Measurements from ENCODE around the gene LENG1. TPM values are rescaled to one million over a fixed set of nuclear protein-coding genes. Genes with fewer than 3 reads are reported as not detected.
"Not testable (repeated sequence)": the region's sequence is repeated elsewhere in the genome, so short reads cannot be mapped to it uniquely, and the experiment has no call there.

The LENG1 gene
- total RNA-seq, 2 experiments from 2014 or later, result 4.7 to 5.6 TPM

DNA sequence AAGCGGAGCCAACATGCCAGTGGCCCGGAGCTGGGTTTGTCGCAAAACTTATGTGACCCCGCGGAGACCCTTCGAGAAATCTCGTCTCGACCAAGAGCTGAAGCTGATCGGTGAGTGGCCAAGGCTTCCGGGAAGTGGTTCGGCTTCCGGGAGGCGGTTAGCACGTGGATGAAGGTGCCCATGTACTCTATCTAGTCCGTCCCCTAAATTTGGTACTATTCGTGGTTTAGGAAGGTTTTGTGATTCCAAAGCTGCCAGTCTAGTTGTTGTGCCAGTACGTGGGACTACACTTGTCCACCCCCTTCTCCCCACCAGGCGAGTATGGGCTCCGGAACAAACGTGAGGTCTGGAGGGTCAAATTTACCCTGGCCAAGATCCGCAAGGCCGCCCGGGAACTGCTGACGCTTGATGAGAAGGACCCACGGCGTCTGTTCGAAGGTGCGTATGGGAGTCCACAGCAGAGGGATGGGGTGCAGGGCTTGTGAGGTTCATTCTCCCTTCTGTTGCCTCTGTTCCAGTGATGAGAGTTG is 41.7 kb upstream of the LENG1 start:
- intact Hi-C loops (cut with micrococcal nuclease), result loop anchor here (1.0 kb wide), 1 partner anchor 42 kb away; the partner anchor contains the start of gene LENG1
- Mint-ChIP-seq H3K27ac (peak overlapping the region; percentile 100), H3K9me3 (no peaks in the 10 kb centered on the region), H3K4me3 (peak overlapping the region; percentile 99), H3K27me3 (ENCODE audit: low read depth) (no peaks in the 10 kb centered on the region), H3K36me3 (ENCODE audit: low read depth) (peaks cover 56% of the 10 kb centered on the region), H3K4me1 (ENCODE audit: low read depth) (peaks cover 56% of the 10 kb centered on the region)
- CTCF ChIA-PET, result no interaction called here
- DNase-seq, result no peak

DNA sequence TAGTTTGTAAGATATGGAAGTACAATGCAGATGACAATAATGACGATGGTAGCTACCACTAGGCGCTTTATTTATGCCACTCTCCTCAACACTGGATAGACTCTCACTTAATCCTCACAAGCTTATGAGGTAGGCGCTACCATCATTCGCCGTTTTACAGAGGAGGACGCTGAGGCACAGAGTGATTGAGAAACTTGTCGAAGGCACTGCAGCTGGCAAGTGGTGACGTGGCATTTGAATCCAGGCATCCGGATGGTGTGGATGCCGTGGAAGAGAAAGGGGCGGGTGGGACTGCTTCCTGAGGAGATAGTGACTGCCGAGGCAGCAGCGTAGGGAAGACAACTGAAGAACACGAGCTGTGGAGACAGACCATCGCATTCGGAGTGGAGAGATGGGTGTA is 39.9 kb upstream of the LENG1 start:
- intact Hi-C loops (cut with micrococcal nuclease), result no loop called here
- H3K9me3 Mint-ChIP-seq, result no peaks in the 10 kb centered on the region
- peak overlapping the region; percentile 58 for H3K4me3 Mint-ChIP-seq
- H3K36me3 Mint-ChIP-seq (ENCODE audit: low read depth), result peaks cover 39% of the 10 kb centered on the region
- CTCF ChIA-PET, result no interaction called here
- DNase-seq, result no peak
- H3K27me3 Mint-ChIP-seq (ENCODE audit: low read depth), result no peaks in the 10 kb centered on the region
- peak overlapping the region; percentile 100 for H3K27ac Mint-ChIP-seq
- H3K4me1 Mint-ChIP-seq (ENCODE audit: low read depth), result peaks cover 38% of the 10 kb centered on the region

DNA sequence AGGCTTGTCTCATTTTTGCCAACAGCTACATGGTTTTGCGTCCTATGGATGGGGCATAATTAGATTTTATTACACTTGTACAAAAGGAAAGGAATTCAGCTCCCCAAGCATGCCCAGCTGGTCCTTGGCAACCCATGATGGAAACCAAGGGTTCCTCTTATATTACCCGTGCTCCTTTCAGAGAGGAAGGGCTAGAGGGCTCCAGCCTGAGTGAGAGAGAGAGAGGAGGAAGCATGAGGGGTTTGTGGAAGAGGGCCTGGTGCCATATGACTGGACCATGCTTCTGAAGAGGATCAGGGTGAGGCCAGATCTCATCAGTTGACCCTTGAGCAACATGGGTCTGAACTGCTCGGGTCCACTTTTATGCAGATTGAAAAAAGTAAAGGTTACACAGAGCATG is 37.6 kb upstream of the LENG1 start:
- Mint-ChIP-seq H3K4me1 (ENCODE audit: low read depth) (peaks cover 26% of the 10 kb centered on the region), H3K4me3 (no peak overlapping the region), H3K27ac (no peak overlapping the region), H3K36me3 (ENCODE audit: low read depth) (peaks cover 27% of the 10 kb centered on the region), H3K9me3 (no peaks in the 10 kb centered on the region), H3K27me3 (ENCODE audit: low read depth) (no peaks in the 10 kb centered on the region)
- intact Hi-C loops (cut with micrococcal nuclease), result no loop called here
- no peak for DNase-seq
- CTCF ChIA-PET, result no interaction called here

DNA sequence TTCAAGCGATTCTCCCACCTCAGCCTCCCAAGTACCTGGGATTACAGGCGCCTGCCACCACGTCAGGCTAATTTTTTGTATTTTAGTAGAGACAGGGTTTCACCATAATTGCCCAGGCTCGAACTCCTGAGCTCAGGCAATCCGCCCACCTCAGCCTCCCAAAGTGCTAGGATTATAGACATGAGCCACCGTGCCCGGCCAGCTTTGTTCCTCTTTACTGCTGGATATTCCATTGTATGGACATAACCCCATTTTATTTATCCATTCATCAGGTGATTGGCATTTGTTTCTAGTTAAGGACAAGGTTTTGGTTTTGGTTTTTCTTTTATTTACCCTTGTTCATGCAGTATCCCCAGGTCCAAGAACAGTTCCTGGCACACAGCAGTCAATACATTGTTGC is 37.0 kb upstream of the LENG1 start:
- Mint-ChIP-seq H3K4me1 (ENCODE audit: low read depth) (peaks cover 29% of the 10 kb centered on the region), H3K36me3 (ENCODE audit: low read depth) (peaks cover 21% of the 10 kb centered on the region), H3K27me3 (ENCODE audit: low read depth) (no peaks in the 10 kb centered on the region), H3K4me3 (no peak overlapping the region), H3K27ac (no peak overlapping the region), H3K9me3 (no peaks in the 10 kb centered on the region)
- CTCF ChIA-PET, result no interaction called here
- intact Hi-C loops (cut with micrococcal nuclease), result no loop called here
- no peak for DNase-seq

DNA sequence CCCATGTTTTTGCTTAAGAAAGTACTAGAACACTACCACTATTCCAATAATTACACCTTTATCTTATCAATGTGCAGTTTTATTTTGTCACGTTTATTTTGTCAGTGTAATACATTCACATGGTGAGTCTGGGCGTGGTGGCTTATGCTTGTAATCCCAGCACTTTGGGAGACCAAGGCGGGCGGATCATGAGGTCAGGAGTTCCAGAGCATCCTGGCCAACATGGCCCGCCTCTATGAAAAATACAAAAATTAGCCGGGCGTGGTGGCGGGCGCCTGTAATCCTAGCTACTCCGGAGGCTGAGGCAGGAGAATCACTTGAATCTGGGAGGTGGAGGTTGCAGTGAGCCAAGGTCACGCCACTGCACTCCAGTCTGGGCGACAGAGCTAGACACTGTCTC is 34.9 kb upstream of the LENG1 start:
- H3K9me3 Mint-ChIP-seq; intact Hi-C loops (cut with micrococcal nuclease); DNase-seq; H3K27me3 Mint-ChIP-seq (ENCODE audit: low read depth); CTCF ChIA-PET; H3K27ac Mint-ChIP-seq; H3K4me3 Mint-ChIP-seq: not testable (repeated sequence)
- Mint-ChIP-seq H3K36me3 (ENCODE audit: low read depth) (peaks cover 11% of the 10 kb centered on the region), H3K4me1 (ENCODE audit: low read depth) (peaks cover 22% of the 10 kb centered on the region)

DNA sequence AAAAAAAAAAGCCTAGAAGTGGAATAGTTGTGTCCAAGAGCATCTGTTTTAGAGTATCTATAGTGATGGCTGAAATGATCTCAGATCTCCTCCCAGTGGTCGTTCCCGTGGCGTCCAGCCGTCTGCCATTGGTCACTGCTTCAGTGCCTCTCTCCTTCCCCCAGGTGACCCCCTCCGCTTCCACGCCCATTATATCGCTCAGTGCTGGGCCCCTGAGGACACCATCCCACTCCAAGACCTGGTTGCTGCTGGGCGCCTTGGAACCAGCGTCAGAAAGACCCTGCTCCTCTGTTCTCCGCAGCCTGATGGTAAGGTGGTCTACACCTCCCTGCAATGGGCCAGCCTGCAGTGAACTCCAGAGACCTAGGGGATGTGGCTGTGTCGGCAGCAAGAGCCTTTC is 33.5 kb upstream of the LENG1 start:
- intact Hi-C loops (cut with micrococcal nuclease), result no loop called here
- no peak overlapping the region for H3K27ac Mint-ChIP-seq

DNA sequence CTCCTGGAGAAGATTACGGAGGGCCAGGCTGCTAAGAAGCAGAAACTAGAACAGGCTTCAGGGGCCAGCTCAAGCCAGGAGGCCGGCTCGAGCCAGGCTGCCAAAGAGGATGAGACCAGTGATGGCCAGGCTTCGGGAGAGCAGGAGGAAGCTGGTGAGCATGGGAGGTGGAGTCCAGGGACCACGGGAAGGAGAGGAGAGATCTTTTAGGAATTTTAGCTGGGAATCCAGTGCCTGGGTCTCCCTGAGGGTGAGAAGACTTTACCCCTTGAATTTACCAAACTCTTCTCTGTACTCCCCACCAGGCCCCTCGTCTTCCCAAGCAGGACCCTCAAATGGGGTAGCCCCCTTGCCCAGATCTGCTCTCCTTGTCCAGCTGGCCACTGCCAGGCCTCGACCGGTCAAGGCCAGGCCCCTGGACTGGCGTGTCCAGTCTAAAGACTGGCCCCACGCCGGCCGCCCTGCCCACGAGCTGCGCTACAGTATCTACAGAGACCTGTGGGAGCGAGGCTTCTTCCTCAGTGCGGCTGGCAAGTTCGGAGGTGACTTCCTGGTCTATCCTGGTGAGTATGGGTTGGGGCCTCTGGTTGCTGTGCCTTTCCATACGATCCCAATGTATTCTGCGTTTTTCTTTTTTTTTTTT is 32.4 kb upstream of the LENG1 start:
- Mint-ChIP-seq H3K4me3 (peak overlapping the region; percentile 82), H3K9me3 (no peaks in the 10 kb centered on the region), H3K36me3 (ENCODE audit: low read depth) (peaks cover 14% of the 10 kb centered on the region), H3K27ac (peak overlapping the region; percentile 75), H3K27me3 (ENCODE audit: low read depth) (no peaks in the 10 kb centered on the region), H3K4me1 (ENCODE audit: low read depth) (peaks cover 31% of the 10 kb centered on the region)
- intact Hi-C loops (cut with micrococcal nuclease), result loop anchor here (2.0 kb wide), 4 partner anchors 17 to 1463 kb away; partner anchors contain the start of genes LENG8, MYADM and U2AF2
- DNase-seq, result no peak
- CTCF ChIA-PET, result no interaction called here

More for the DNA sequence above, 33.5 kb upstream of the LENG1 start:
- Mint-ChIP-seq H3K27me3 (ENCODE audit: low read depth) (no peaks in the 10 kb centered on the region), H3K9me3 (no peaks in the 10 kb centered on the region), H3K36me3 (ENCODE audit: low read depth) (peaks cover 11% of the 10 kb centered on the region), H3K4me1 (ENCODE audit: low read depth) (peaks cover 21% of the 10 kb centered on the region), H3K4me3 (no peak overlapping the region)
- CTCF ChIA-PET, result no interaction called here
- no peak for DNase-seq

DNA sequence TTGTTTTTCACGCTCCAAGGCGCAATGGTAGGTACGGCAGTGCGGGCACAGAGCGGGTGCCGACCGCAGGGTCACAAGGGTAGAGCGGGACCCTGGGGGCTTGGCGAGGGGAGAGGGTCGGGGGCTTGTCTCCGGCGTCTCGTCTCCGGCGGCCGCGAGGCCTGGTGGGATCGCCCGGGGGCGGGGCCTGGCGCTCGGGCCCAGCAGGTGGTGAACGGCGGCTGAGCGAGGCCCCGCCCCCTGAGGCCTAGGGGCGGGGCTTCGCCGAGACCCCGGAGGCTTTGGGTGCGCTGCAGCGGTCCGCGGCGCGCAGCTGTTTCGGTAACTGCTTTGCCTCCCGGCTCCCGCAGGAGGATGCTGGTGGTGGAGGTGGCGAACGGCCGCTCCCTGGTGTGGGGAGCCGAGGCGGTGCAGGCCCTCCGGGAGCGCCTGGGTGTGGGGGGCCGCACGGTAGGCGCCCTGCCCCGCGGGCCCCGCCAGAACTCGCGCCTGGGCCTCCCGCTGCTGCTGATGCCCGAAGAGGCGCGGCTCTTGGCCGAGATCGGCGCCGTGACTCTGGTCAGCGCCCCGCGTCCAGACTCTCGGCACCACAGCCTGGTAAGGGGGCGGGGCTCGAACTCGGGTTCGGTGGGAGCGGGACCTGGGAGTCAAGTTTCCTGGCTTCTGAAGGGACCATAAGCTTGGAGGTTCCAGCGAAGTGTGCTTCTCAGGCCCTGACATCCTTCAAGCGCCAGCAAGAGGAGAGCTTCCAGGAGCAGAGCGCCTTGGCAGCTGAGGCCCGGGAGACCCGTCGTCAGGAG is 31.7 kb upstream of the LENG1 start, which contains the start of gene TSEN34:
TSEN34 (plus strand) TSS at position 298 of the 800 bp plus-strand sequence; CDS start at position 355, 57 bp downstream.
- Mint-ChIP-seq H3K36me3 (ENCODE audit: low read depth) (peaks cover 16% of the 10 kb centered on the region), H3K27ac (peak within 1 kb of the TSS; percentile 96), H3K9me3 (no peaks in the 10 kb centered on the region), H3K4me1 (ENCODE audit: low read depth) (peaks cover 31% of the 10 kb centered on the region), H3K27me3 (ENCODE audit: low read depth) (no peaks in the 10 kb centered on the region), H3K4me3 (peak within 1 kb of the TSS; percentile 82)
- intact Hi-C loops (cut with micrococcal nuclease), result loop anchor here (2.0 kb wide), 4 partner anchors 18 to 1464 kb away; partner anchors contain the start of genes LENG8, MYADM and U2AF2
- CTCF ChIA-PET, result interaction anchor here (0.7 kb wide), 1 partner anchor 16 kb away, joined by 3 read pairs; no protein-coding TSS in a partner anchor
- peak; percentile 24 for DNase-seq

DNA sequence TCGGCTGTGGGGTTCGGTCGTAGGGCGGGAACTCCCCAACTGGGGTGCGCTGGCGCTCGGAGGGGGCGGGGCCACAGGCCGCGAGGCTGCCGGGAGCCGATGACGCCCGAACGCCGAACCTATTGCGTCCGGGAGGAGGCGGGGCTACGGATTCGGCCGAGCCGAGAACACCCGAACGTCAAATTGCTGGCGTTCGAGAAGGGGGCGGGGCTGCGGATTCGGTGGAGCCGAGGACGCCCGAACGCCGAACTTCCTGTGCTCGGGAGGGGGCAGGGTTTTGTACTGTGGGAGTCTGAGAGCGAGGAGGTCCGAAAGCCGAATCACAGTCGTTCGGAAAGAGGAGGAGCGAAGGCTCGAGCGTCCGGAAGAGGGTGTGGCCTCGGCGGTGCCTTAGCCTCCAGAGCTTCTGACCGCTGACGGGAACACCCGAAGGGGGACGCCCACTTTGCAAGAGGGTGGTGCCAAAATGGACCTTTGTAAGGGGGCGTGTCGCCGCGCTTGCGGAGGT is 31.0 kb upstream of the LENG1 start:
- CTCF ChIA-PET, result interaction anchor here (0.7 kb wide), 1 partner anchor 17 kb away, joined by 3 read pairs; no protein-coding TSS in a partner anchor
- Mint-ChIP-seq H3K36me3 (ENCODE audit: low read depth) (peaks cover 17% of the 10 kb centered on the region), H3K27me3 (ENCODE audit: low read depth) (no peaks in the 10 kb centered on the region), H3K27ac (peak overlapping the region; percentile 96), H3K4me3 (peak overlapping the region; percentile 82), H3K4me1 (ENCODE audit: low read depth) (peaks cover 31% of the 10 kb centered on the region), H3K9me3 (no peaks in the 10 kb centered on the region)
- peak; percentile 100 for DNase-seq
- intact Hi-C loops (cut with micrococcal nuclease), result loop anchor here (1.0 to 2.0 kb wide), 9 partner anchors 10 to 1464 kb away; partner anchors contain the start of genes CNOT3, LENG1, LENG8 and MYADM

DNA sequence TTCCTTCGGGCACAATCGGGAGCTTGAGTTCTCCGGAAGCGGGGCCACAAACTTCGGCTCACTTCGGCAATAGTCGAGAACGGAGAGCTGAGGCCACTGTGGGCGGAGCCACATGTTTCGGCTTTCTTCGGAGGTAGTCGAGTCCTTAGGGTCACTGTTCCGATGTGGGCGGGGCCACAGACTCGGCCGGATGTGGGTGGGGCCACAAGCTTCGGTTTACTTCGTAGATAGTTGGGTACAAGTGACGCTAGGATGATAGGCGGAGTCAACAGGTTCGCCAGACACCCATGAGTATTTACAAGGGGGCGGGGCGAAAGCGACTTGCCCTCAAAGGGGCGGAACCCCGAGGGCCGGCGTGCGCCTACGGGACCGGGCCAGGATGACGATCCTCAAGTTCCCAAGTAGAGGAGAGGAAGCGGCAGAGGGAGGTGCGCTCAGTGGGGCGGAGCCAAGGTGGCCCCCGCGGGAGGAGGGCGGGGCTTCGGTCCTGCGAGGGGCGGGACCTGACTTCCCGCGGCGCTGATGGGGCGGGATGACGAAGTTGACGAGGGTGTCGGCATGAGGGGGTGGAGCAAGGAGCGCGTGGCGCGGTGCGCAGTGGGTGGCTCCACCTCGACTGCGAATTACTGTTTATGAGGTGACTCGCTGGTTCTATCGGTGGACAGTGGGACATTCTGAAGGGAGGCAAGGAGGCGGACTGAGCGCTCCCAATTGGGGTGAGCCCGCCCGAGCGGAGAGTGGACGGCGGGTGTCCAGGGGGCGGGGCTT is 30.4 kb upstream of the LENG1 start:
- intact Hi-C loops (cut with micrococcal nuclease), result loop anchor here (1.0 to 2.0 kb wide), 9 partner anchors 10 to 1465 kb away; partner anchors contain the start of genes CNOT3, LENG1, LENG8 and MYADM
- peaks cover 21% of the 10 kb centered on the region for H3K36me3 Mint-ChIP-seq (ENCODE audit: low read depth)
- H3K9me3 Mint-ChIP-seq, result no peaks in the 10 kb centered on the region
- DNase-seq, result peak; percentile 100
- CTCF ChIA-PET, result interaction anchor here (0.5 to 1.6 kb wide), 7 partner anchors 18 to 165 kb away, joined by 3 to 7 read pairs (median 3); partner anchors contain the start of genes CNOT3 and LENG1
- peaks cover 31% of the 10 kb centered on the region for H3K4me1 Mint-ChIP-seq (ENCODE audit: low read depth)
- peak overlapping the region; percentile 96 for H3K27ac Mint-ChIP-seq
- peak overlapping the region; percentile 82 for H3K4me3 Mint-ChIP-seq
- H3K27me3 Mint-ChIP-seq (ENCODE audit: low read depth), result no peaks in the 10 kb centered on the region

DNA sequence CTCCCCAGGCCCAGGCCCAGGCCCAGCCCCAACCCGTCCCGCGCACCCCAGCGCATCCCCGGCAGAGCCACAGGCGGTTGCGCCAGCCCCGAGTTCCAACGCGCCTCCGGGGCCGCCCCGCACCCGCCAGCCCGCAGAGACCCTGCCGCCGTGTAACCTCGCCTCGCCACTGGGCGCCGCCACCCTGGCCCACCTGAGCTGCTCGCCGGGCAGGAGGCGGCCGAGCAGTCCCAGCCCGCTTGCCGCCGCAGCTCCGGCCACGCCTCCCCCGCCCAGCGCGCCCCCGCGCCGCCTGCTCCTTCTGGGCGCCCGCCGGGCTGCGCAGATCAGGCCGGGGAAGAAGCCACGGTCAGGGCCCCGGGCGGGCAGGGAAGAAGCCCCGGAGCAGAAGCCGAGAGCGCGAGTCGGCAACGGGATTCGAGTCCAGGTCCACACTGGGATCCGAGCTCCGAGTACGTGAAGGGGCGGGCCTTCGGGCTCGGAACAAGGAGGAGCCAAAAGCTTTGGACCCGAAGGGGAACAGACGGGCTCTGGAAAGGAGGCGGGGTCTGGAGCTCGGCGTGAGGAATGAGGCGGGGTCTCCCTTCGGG is 29.7 kb upstream of the LENG1 start, which contains the start of gene MBOAT7:
MBOAT7 (minus strand) TSS at position 436 of the 590 bp plus-strand sequence. CDS start 1,072 bp downstream, outside the sequence.
- peaks cover 21% of the 10 kb centered on the region for H3K36me3 Mint-ChIP-seq (ENCODE audit: low read depth)
- peak within 1 kb of the TSS; percentile 96 for H3K27ac Mint-ChIP-seq
- no peaks in the 10 kb centered on the region for H3K27me3 Mint-ChIP-seq (ENCODE audit: low read depth)
- peak; percentile 70 for DNase-seq
- peaks cover 31% of the 10 kb centered on the region for H3K4me1 Mint-ChIP-seq (ENCODE audit: low read depth)
- CTCF ChIA-PET, result interaction anchor here (0.5 to 1.6 kb wide), 6 partner anchors 24 to 164 kb away, joined by 3 to 7 read pairs (median 4); partner anchors contain the start of genes CNOT3 and LENG1
- intact Hi-C loops (cut with micrococcal nuclease), result no loop called here
- peak within 1 kb of the TSS; percentile 82 for H3K4me3 Mint-ChIP-seq
- no peaks in the 10 kb centered on the region for H3K9me3 Mint-ChIP-seq
